Middle frontal gyrus (tissue), 1 donor: ENCODE measurements around the gene PPP1R10.

ENCODE experiments used
- DNase-seq: peaks from one replicate; pipeline ENCODE4 v3.0.0-alpha.2; 2015; ENCODE audit warnings: low spot score; ENCODE audit errors: extremely low spot score

PPP1R10 gene

DNA sequence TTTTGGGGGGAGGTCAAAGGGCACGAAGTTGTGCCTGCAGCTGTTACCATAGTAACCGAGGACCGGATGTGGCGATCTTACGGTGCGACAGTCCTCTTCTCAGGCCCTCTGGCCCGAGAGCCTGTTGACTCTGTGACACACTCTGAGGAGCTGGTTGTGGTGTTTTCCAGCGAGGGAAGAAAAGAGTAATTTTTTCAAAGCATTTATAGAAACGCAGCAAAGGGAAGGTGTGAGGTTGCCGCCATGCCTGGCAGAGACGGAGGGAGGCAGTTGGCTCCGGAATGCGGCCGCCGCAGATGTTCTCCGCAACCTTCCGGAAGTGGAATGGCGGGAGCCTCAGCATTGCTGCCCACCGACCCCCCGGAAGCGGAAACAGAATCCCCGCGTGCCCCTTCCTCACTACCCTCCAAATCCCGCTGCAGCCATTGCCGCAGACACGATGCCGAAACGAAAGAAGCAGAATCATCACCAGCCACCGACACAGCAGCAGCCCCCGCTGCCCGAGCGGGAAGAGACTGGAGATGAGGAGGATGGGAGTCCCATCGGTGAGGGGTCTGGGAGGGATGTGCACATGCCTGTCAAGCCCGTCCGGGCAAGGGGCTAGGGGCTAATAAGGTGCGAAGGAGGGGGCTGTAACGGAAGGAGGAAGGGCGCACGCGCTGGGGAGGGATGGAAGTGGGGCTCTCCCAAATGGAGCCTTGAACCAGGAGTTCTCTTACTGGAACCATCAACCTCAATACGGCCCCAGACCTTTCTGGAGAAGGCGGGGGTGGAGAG, 59.9 kb downstream of the PPP1R10 start, which contains the start of gene PRR3:
TSS of gene PRR3 (plus strand) at position 390 of the 777 bp plus-strand sequence. CDS start at position 440, 50 bp downstream.
- peak; percentile 93 for DNase-seq

DNA sequence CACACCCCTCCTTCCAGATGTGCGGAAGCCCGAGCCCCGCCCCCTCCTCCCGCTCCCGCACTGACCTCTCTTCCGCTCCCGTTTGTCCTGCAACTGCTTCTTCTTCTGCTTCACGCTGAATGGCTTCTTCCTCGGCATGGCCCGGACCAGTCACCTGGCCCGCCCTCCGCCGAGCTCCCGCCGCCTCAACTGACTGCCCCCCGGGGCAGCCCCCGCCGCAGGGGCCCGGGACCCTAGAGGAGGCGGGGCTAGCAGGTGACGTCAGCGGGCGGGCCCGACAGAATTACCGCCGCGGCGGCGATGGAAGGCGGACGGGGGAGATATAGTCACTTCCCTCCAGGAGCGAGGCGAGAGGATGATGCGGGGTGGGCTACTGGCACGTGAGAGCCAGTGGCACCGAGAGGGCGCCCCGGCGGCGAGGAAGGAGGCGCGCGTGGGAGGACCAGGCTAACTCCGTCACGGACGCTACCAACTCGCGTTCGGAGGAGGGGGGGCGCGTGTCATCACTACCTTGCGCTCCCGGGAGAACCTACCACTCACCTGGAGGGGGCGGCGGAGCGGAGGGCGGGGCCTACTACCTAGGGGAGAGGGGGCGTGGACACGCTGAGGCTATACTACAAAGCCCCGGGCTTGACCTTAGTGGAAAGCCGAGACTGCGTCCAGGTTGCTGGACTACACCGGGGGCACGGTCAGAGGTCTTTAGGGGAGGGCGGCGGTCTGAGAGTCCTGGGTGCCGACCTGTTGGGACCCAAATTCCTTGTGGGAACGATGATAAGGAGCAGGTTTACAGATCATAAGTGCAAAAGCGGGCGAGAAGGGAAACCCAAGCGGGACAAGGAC, 60.8 kb downstream of the PPP1R10 start, which contains the start of gene GNL1:
TSS of gene GNL1 (minus strand) at position 424 of the 840 bp plus-strand sequence. CDS start at position 138, 286 bp downstream.
- peak; percentile 70 for DNase-seq

DNA sequence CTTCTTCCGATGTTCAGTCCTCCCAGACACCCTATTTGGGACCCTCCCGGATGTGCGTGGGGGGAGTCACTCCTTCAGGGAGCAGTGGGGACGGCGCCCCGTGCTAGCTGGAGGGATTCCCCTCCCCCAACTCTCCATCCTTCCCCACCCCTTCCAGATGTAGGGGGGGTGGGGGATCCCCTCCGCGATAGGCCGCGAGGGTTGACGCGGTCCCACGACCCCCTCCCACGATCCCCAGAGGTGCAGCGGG, 61.3 kb downstream of the PPP1R10 start:
- no peak for DNase-seq

DNA sequence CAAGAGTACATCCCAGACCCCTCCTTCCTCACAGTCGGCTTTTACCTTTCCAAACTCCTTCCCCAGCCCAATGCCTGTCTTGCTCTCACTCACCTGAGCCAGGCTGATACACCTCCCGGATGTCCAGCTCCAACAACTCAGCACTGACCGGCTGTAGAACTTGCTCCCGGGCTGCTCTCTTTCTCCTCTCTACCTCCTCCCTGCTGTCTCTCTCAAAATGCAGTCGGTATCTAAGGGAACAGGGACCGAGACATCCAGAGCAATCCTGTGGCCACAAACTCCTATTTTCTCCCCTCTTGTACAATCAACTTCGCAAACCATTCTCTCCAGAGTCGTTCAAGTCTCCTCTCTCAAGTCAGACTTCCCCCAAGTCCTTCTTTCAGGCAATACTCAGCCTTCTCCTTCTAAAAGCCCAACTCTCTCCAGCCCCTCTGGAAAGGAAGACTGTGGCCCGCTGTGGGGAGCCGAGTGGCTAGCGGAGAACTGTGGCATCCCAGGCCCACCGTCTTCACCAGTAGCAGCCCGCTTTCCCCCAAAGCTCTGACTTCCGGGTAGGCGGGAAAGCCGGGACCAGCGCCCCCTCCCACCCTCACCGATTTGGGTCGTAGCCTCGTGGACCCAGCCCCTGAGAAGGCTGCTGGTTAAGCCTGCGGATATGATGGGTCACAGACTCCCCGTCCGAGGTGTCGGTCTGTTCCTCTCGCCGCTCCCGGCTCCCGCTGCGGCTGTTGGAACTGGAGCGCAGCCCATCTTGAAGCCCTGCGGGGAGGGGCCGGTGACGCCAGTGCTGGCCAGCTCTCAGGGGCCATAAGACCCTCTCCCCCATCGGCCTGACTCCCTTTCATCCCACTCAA, 61.9 kb downstream of the PPP1R10 start:
- DNase-seq: no peak

DNA sequence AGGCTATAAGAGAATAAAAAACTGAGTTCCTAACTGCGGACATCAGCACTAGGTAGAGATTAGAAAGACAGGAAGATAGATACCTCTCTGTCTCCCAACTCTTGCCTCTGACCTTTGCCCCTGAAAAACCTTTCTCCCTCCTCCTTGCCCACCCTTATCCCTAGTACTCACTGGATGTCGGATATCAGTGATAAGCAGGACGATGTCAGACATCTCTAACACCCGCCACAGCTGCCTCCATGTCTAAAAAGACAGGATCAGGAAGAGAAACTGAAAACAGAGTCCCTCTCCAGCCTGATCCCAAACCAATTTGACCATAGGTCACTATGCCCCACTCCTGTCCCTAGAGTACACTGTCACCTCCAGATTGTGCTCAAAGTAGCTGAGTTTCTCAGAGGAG, 62.6 kb downstream of the PPP1R10 start:
- DNase-seq: no peak
